GM10266 (cell line): ENCODE results near the gene ZNF91.
"Not testable (repeated sequence)": the region's sequence is repeated elsewhere in the genome, so short reads cannot be mapped to it uniquely, and the experiment has no call there.

Experiments used
- DNase-seq: peaks from one replicate; pipeline ENCODE4 v3.0.0; 2012; ENCODE audit errors: extremely low spot score
- TF ChIP-seq, protein P1 (sequence below): IDR thresholded peaks from 2 replicates; pipeline ENCODE4 v1.5.1; 2012; ENCODE audit warnings: mild to moderate bottlenecking, low read depth; ENCODE audit not compliant: control insufficient read depth, insufficient read depth; ENCODE audit errors: missing control alignments

The ZNF91 gene

DNA sequence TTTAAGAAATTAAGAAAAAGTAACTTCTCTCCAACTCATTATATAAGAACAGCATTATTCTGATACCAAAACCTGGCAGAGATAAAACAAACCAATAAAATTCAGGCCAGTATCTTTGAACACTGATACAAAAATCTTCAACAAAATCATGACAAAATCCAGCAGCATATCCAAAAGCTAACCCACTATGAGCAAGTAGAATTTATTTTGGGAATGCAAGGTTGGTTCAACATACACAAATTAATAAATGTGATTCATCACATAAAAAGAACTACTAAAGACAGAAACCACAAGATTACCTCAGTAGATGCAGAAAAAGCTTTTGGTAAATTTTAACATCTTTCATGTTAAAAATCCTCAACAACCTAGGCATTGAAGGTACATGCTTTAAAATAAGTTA lies 12.3 kb downstream of the ZNF91 start:
- DNase-seq: no peak
- TF ChIP-seq, protein P1, sequence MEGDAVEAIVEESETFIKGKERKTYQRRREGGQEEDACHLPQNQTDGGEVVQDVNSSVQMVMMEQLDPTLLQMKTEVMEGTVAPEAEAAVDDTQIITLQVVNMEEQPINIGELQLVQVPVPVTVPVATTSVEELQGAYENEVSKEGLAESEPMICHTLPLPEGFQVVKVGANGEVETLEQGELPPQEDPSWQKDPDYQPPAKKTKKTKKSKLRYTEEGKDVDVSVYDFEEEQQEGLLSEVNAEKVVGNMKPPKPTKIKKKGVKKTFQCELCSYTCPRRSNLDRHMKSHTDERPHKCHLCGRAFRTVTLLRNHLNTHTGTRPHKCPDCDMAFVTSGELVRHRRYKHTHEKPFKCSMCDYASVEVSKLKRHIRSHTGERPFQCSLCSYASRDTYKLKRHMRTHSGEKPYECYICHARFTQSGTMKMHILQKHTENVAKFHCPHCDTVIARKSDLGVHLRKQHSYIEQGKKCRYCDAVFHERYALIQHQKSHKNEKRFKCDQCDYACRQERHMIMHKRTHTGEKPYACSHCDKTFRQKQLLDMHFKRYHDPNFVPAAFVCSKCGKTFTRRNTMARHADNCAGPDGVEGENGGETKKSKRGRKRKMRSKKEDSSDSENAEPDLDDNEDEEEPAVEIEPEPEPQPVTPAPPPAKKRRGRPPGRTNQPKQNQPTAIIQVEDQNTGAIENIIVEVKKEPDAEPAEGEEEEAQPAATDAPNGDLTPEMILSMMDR: no peak

DNA sequence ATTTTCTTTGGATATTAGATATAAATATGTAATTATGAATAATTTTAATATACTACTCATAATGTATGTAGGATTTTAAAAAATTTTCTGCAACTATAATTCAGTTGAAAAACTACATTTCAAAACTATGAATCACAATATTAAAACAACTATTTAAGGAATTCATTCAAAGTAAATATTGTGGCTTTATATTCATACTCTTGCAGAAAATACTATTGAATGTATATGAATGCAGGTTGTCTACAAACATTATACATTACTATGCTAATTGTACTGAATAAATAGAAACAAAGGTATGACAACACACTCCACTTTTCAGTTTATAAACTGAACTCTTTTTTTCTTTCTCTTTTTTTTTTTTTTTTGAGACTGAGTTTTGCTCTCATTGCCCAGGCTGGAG lies 14.2 kb downstream of the ZNF91 start:
- TF ChIP-seq, protein P1: no peak
- DNase-seq: no peak

DNA sequence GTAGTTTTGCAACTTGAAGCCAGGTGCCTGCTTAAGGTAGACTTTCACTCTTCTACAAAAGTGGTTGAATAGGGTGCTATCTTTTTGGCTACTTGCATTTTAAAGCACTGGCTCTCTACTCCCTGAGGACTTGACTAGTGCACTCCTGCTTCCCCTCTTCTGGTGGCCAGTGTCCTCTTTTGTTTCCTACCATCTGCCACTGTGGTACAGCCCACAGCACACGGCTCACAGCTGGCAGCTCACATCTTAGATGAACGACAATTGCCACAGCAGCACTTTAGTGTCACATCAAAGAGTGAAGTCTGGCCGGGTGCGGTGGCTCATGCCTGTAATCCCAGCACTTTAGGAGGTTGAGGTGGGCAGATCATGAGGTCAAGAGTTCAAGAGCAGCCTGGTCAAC lies 15.6 kb downstream of the ZNF91 start:
- DNase-seq: not testable (repeated sequence)

DNA sequence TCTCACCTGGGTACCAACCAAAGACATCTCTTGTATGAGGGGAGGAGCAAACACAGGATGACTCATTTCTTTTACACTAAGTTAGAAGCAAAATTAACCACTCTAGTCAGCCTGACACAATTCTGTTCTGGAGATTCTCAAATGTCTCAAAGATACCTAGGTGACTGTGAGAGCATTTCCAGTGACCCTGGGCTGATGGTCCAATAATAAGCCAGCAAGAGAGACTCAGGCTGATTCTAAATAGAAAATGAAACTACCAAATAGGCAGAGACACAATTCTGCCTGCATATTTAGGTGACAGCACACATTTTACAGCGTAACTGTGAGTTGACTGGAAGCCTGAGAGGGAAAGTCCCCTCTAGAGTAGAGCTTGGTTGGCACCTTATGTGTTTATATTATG lies 16.3 kb downstream of the ZNF91 start:
- TF ChIP-seq, protein P1: no peak
- no peak for DNase-seq

DNA sequence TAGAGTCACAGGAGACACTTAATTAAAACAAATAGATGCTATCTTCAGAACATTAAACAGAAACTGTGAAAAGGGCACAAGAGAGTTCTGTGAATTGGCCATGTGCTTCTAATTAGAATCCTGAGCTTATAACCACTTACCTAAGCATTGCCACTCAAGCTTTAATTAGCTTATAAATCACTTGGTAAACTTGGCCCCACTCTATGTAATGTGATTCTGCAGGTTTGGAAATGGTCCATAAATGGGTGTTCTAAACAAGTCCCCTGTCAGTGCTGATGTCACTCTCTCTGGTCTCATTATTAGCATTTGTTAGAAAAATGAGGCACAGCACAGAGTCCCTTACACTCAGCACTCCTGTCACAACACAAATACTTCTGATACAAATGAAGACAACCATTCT lies 18.0 kb downstream of the ZNF91 start:
- TF ChIP-seq, protein P1: no peak
- DNase-seq: no peak

DNA sequence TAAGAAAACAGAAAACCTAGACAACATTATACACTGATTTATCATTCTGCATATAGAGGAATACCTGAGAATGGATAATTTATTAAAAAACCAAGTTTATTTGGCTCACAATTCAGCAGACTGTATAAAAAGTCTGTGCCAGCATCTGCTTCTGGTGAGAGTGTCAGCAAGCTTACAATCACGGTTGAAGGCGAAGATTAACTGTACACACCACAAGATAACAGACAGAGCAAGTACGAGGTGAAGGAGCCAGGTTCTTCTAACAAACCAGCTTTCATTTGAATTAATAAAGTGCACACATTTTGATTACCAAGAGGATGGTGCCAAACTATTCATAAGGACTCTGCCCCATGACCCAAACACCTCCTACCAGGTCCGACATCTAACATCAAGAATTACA lies 28.8 kb downstream of the ZNF91 start:
- no peak for DNase-seq
- TF ChIP-seq, protein P1: no peak

DNA sequence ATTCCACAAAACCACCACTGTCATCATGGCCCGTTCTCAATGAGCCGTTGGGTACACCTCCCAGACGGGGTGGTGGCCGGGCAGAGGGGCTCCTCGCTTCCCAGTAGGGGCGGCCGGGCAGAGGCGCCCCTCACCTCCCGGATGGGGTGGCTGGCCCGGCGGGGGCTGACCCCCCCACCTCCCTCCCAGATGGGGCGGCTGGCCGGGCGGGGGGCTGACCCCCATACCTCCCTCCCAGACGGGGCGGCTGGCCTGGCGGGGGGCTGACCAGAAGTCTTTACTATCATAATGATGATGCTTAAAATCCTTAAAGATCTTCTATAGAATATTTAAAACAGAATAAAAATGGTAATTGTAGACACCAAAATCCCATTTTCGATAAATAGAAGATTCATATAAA lies 29.2 kb downstream of the ZNF91 start:
- DNase-seq: not testable (repeated sequence)

DNA sequence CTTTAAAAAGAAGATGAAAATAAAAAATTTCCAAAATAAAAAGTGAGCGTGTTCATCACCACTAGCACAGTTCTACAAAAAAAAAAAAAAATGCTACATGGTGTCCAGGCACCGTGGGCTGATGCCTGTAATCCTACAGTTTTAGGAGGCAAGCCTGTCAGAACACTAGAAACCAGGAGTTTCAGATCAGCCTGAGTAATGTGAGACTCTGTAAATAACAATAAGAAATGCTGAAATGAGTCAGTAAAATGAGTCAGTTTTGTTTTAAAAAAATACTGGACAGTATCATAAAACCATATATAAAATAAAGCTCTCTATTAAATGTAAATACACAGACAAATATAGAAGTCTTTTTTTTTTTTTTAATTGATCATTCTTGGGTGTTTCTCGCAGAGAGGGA lies 30.0 kb downstream of the ZNF91 start:
- DNase-seq: no peak
- TF ChIP-seq, protein P1: no peak

DNA sequence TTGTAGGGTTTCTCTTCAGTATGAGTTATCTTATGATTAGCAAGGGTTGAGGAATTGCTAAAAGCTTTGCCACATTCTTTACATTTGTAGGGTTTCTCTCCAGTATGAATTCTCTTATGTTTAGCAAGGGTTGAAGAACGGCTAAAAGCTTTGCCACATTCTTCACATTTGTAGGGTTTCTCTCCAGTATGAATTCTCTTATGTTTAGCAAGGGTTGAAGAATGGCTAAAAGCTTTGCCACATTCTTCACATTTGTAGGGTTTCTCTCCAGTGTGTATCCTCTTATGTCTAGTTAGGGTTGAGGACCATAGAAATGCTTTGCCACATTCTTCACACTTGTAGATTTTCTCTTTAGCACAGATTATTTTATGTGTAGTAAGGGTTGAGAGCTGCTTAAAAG lies 33.4 kb downstream of the ZNF91 start:
- DNase-seq: not testable (repeated sequence)
